HepG2 (cell line): ENCODE results near the gene SH3D19. TPM values are rescaled to one million over a fixed set of nuclear protein-coding genes. Genes with fewer than 3 reads are reported as not detected.

Experiments
- CENPX ChIP-seq: sonication (generic); formaldehyde crosslinking; IDR thresholded peaks from 2 replicates; pipeline ENCODE4 v1.9.0; 2021; ENCODE audit warnings: mild to moderate bottlenecking, missing genetic modification reagents, moderate library complexity
- CHD4 ChIP-seq: fragments of 200-600 bp; sonication (generic); IDR thresholded peaks from 2 replicates; pipeline ENCODE4 v1.7.0; 2017; ENCODE audit warnings: mild to moderate bottlenecking, low read length, borderline replicate concordance
- FOXA1 ChIP-seq, 2 experiments: fragments of 450-650 bp in 1 of 2; sonication (generic) in 1 of 2; formaldehyde crosslinking in 1 of 2; IDR thresholded peaks; 2 replicates each; pipeline versions ENCODE4 v1.4.0 to v1.6.1; 2016 to 2020; ENCODE audit warnings: missing genetic modification reagents in 1 of 2
- FOXP4 ChIP-seq: sonication (generic); formaldehyde crosslinking; IDR thresholded peaks from 2 replicates; pipeline ENCODE4 v1.4.0; 2020; ENCODE audit warnings: missing genetic modification reagents
- HIVEP1 ChIP-seq: sonication (generic); formaldehyde crosslinking; IDR thresholded peaks from 2 replicates; pipeline ENCODE4 v1.4.0; 2020; ENCODE audit warnings: mild to moderate bottlenecking, missing genetic modification reagents
- IRX3 ChIP-seq: sonication (generic); formaldehyde crosslinking; IDR thresholded peaks from 2 replicates; pipeline ENCODE4 v1.8.1; 2023; ENCODE audit warnings: mild to moderate bottlenecking, low read depth, missing genetic modification reagents, borderline replicate concordance
- KAT7 ChIP-seq: IDR thresholded peaks from 2 replicates; pipeline ENCODE4 v1.6.1; 2018; ENCODE audit warnings: borderline replicate concordance, missing compliant biosample characterization
- KLF13 ChIP-seq: sonication (generic); formaldehyde crosslinking; IDR thresholded peaks from 2 replicates; pipeline ENCODE4 v1.4.0; 2020; ENCODE audit warnings: mild to moderate bottlenecking, missing genetic modification reagents
- NBN ChIP-seq: fragments of 450-650 bp; conservative IDR thresholded peaks from 2 replicates; pipeline ENCODE4 v1.6.1; 2017
- NCOA5 ChIP-seq: sonication (generic); formaldehyde crosslinking; IDR thresholded peaks from 2 replicates; pipeline ENCODE4 v1.4.0; 2020; ENCODE audit warnings: missing genetic modification reagents
- NFE2 ChIP-seq: sonication (generic); formaldehyde crosslinking; IDR thresholded peaks from 2 replicates; pipeline ENCODE4 v1.4.0; 2020; ENCODE audit warnings: missing genetic modification reagents
- PHF20 ChIP-seq: sonication (generic); formaldehyde crosslinking; IDR thresholded peaks from 2 replicates; pipeline ENCODE4 v1.5.0; 2020; ENCODE audit warnings: mild to moderate bottlenecking, missing genetic modification reagents
- PLSCR1 ChIP-seq: sonication (generic); formaldehyde crosslinking; IDR thresholded peaks from 2 replicates; pipeline ENCODE4 v1.5.0; 2020; ENCODE audit warnings: missing genetic modification reagents, mild to moderate bottlenecking, borderline replicate concordance
- SIN3B ChIP-seq: fragments of 150-350 bp; IDR thresholded peaks from 2 replicates; pipeline ENCODE4 v1.6.1; 2014; ENCODE audit warnings: low read length
- THRA ChIP-seq: sonication (generic); formaldehyde crosslinking; IDR thresholded peaks from 2 replicates; pipeline ENCODE4 v1.4.0; 2020; ENCODE audit warnings: missing genetic modification reagents, borderline replicate concordance
- TOE1 ChIP-seq: sonication (generic); formaldehyde crosslinking; IDR thresholded peaks from 2 replicates; pipeline ENCODE4 v1.4.0; 2020; ENCODE audit warnings: mild to moderate bottlenecking, missing genetic modification reagents
- ZNF234 ChIP-seq: sonication (generic); formaldehyde crosslinking; conservative IDR thresholded peaks from 2 replicates; pipeline ENCODE4 v1.5.1; 2020; ENCODE audit warnings: mild to moderate bottlenecking, missing genetic modification reagents
- ZNF264 ChIP-seq: sonication (generic); formaldehyde crosslinking; IDR thresholded peaks from 2 replicates; pipeline ENCODE4 v1.4.0; 2020; ENCODE audit warnings: missing genetic modification reagents
- ZNF326 ChIP-seq: sonication (generic); formaldehyde crosslinking; IDR thresholded peaks from 2 replicates; pipeline ENCODE4 v1.4.0; 2020; ENCODE audit warnings: missing genetic modification reagents, borderline replicate concordance
- ZNF354B ChIP-seq: sonication (generic); formaldehyde crosslinking; IDR thresholded peaks from 2 replicates; pipeline ENCODE4 v1.8.0; 2022; ENCODE audit warnings: mild to moderate bottlenecking, missing genetic modification reagents
- ZNF556 ChIP-seq: sonication (generic); formaldehyde crosslinking; IDR thresholded peaks from 2 replicates; pipeline ENCODE4 v1.4.0; 2020; ENCODE audit warnings: mild to moderate bottlenecking, missing genetic modification reagents, borderline replicate concordance
- ZNF639 ChIP-seq: conservative IDR thresholded peaks from 2 replicates; pipeline ENCODE4 v1.6.1; 2018; ENCODE audit warnings: missing genetic modification reagents
- ZNF776 ChIP-seq: sonication (generic); formaldehyde crosslinking; IDR thresholded peaks from 2 replicates; pipeline ENCODE4 v1.4.0; 2020; ENCODE audit warnings: mild to moderate bottlenecking, missing genetic modification reagents
- polyA plus RNA-seq, 8 experiments: library from polyadenylated mRNA; depleted of rRNA in 3 of 8; stranded (reverse) in 7 of 8; unstranded in 1 of 8; fragments of >200 nt; fragmentation: Illumina TruSeq in 4 of 8; extraction: Trizol in 4 of 8; gene quantifications; 2 replicates each; pipeline versions ENCODE4 v1.2.1 to v1.2.3, GENCODE V29; 2011 to 2016; ENCODE audit warnings: low read depth in 4 of 8, missing spikeins in 1 of 8, mixed read lengths in 1 of 8; ENCODE audit not compliant: insufficient read depth in 1 of 8
- total RNA-seq, 5 experiments: library from RNA; depleted of rRNA; stranded (reverse); fragments of >200 nt; fragmentation: Illumina TruSeq; extraction: Trizol; gene quantifications; 2 replicates each; pipeline ENCODE4 v1.2.3, GENCODE V29; 2016; ENCODE audit warnings: low read depth in 1 of 5
- TF ChIP-seq, protein P1 (sequence below): sonication (generic); formaldehyde crosslinking; IDR thresholded peaks from 2 replicates; pipeline ENCODE4 v1.4.0; 2020; ENCODE audit warnings: missing genetic modification reagents
- TF ChIP-seq, protein P2 (sequence below): sonication (generic); formaldehyde crosslinking; IDR thresholded peaks from 2 replicates; pipeline ENCODE4 v1.8.0; 2022; ENCODE audit warnings: mild to moderate bottlenecking, missing genetic modification reagents, moderate library complexity

SH3D19 gene
- total and polyA plus RNA-seq, 2 of the 13 experiments (the other 11 are each of a cell fraction or from before 2014, with no cell fraction given): 31.2 to 38.0 TPM

DNA sequence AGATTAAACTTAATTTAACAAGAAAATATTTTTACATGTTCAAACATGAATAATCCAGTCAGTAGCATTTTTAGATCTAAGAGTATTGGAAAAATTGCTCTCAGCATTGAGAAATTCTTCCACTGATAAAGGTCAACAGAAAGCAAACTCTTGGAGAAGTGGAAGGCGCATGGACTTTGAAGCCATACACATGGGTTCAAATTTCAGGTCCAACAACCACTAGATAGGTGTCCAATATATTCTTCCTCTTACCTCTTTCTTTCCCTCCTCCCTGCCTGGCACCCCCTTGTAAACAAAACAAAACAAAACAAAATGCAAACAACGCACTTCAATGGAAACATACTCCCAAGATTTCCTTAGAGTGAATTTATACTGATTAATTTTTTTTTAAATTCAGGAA lies 76.9 kb downstream of the SH3D19 start (continued):
- TF ChIP-seq, protein P1, sequence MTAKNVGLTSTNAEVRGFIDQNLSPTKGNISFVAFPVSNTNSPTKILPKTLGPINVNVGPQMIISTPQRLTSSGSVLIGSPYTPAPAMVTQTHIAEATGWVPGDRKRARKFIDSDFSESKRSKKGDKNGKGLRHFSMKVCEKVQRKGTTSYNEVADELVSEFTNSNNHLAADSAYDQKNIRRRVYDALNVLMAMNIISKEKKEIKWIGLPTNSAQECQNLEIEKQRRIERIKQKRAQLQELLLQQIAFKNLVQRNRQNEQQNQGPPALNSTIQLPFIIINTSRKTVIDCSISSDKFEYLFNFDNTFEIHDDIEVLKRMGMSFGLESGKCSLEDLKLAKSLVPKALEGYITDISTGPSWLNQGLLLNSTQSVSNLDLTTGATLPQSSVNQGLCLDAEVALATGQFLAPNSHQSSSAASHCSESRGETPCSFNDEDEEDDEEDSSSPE (CRISPR knock-in tag): no peak
- TF ChIP-seq PLSCR1 (CRISPR knock-in tag): no peak
- TF ChIP-seq HIVEP1 (CRISPR knock-in tag): no peak
- no peak for TF ChIP-seq ZNF234
- no peak for TF ChIP-seq CHD4
- 0 out of 2 replicates have a peak, but pooled peaks have one; percentile 23 for TF ChIP-seq FOXP4 (CRISPR knock-in tag)
- TF ChIP-seq CENPX: no peak
- TF ChIP-seq NFE2: no peak
- TF ChIP-seq ZNF639: no peak
- no peak for TF ChIP-seq IRX3
- TF ChIP-seq, protein P2, sequence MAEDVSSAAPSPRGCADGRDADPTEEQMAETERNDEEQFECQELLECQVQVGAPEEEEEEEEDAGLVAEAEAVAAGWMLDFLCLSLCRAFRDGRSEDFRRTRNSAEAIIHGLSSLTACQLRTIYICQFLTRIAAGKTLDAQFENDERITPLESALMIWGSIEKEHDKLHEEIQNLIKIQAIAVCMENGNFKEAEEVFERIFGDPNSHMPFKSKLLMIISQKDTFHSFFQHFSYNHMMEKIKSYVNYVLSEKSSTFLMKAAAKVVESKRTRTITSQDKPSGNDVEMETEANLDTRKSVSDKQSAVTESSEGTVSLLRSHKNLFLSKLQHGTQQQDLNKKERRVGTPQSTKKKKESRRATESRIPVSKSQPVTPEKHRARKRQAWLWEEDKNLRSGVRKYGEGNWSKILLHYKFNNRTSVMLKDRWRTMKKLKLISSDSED (CRISPR knock-in tag): no peak
- TF ChIP-seq NCOA5 (CRISPR knock-in tag): no peak
- TF ChIP-seq NBN: no peak
- no peak for TF ChIP-seq KLF13
- 0 out of 2 replicates have a peak, but pooled peaks have one; percentile 38 for TF ChIP-seq THRA (CRISPR knock-in tag)
- no peak for TF ChIP-seq PHF20
- TF ChIP-seq FOXA1 (IDR thresholded peaks at IDR 0.05): no peak
- TF ChIP-seq FOXA1 (CRISPR knock-in tag; IDR thresholded peaks at IDR 0.05): 0 out of 2 replicates have a peak, but pooled peaks have one; percentile 14
- TF ChIP-seq SIN3B: no peak
- TF ChIP-seq KAT7: no peak
- no peak for TF ChIP-seq ZNF776 (CRISPR knock-in tag)
- no peak for TF ChIP-seq ZNF264 (CRISPR knock-in tag)
- TF ChIP-seq TOE1 (CRISPR knock-in tag): no peak
- no peak for TF ChIP-seq ZNF326 (CRISPR knock-in tag)
- TF ChIP-seq ZNF556 (CRISPR knock-in tag): no peak
- TF ChIP-seq ZNF354B (CRISPR knock-in tag): no peak
